OCI-LY1 (cell line): ENCODE results near the gene TRIM9.
"Not testable (repeated sequence)": the region's sequence is repeated elsewhere in the genome, so short reads cannot be mapped to it uniquely, and the experiment has no call there.

ENCODE experiments used
- H2AFZ ChIP-seq: fragments of 200-600 bp; sonication (generic), shearing (Covaris generic); 2 replicates; pipeline ENCODE4 v1.6.0; 2014; ENCODE audit warnings: antibody characterized with exemption, mild to moderate bottlenecking, low read length
- H3F3A ChIP-seq: fragments of 200-600 bp; sonication (generic), shearing (Covaris generic); 2 replicates; pipeline ENCODE4 v1.6.0; 2014; ENCODE audit warnings: mild to moderate bottlenecking, antibody characterized with exemption, low read length, moderate library complexity; ENCODE audit not compliant: insufficient read depth
- H3K27ac ChIP-seq: fragments of 200-600 bp; sonication (generic); 2 replicates; pipeline ENCODE4 v1.5.1; 2014; ENCODE audit warnings: low read length, mixed run types, mild to moderate bottlenecking, low read depth; ENCODE audit not compliant: poor library complexity, severe bottlenecking
- H3K27me3 ChIP-seq: fragments of 200-600 bp; sonication (generic); 2 replicates; pipeline ENCODE4 v1.6.0; 2014; ENCODE audit warnings: antibody characterized with exemption, mild to moderate bottlenecking, low read length, moderate library complexity; ENCODE audit not compliant: insufficient read depth
- H3K36me3 ChIP-seq: fragments of 200-600 bp; sonication (generic); 2 replicates; pipeline ENCODE4 v1.6.1; 2014; ENCODE audit warnings: mild to moderate bottlenecking, antibody characterized with exemption, low read length, moderate library complexity, mixed read lengths; ENCODE audit not compliant: insufficient read depth
- H3K4me1 ChIP-seq: fragments of 200-600 bp; sonication (generic); 2 replicates; pipeline ENCODE4 v1.5.1; 2014; ENCODE audit warnings: mild to moderate bottlenecking, low read length, moderate library complexity; ENCODE audit not compliant: insufficient read depth, severe bottlenecking
- H3K4me2 ChIP-seq: fragments of 200-600 bp; sonication (generic), shearing (Covaris generic); 2 replicates; pipeline ENCODE4 v1.6.1; 2014; ENCODE audit warnings: low read length
- H3K4me3 ChIP-seq: fragments of 200-600 bp; sonication (generic); 2 replicates; pipeline ENCODE4 v1.5.1; 2014; ENCODE audit warnings: low read length, low read depth, mild to moderate bottlenecking, mixed read lengths; ENCODE audit not compliant: poor library complexity, severe bottlenecking
- H3K79me2 ChIP-seq: fragments of 200-600 bp; shearing (Covaris generic); 2 replicates; pipeline ENCODE4 v1.6.1; 2016; ENCODE audit warnings: mixed run types, low read length, mixed read lengths; ENCODE audit not compliant: insufficient read depth
- H3K9ac ChIP-seq: fragments of 200-600 bp; sonication (generic), shearing (Covaris generic); 2 replicates; pipeline ENCODE4 v1.6.1; 2014; ENCODE audit warnings: mild to moderate bottlenecking, low read length, mixed read lengths
- H3K9me2 ChIP-seq: fragments of 200-600 bp; sonication (generic), shearing (Covaris generic); 2 replicates; pipeline ENCODE4 v1.6.1; 2014; ENCODE audit warnings: low read depth, mild to moderate bottlenecking, low read length, mixed read lengths
- H3K9me3 ChIP-seq: fragments of 200-600 bp; shearing (Covaris generic); 2 replicates; pipeline ENCODE4 v1.6.1; 2014; ENCODE audit warnings: low read length, mixed read lengths
- H4K20me1 ChIP-seq: fragments of 200-600 bp; sonication (generic), shearing (Covaris generic); 2 replicates; pipeline ENCODE4 v1.6.0; 2016; ENCODE audit warnings: mild to moderate bottlenecking, low read length; ENCODE audit not compliant: insufficient read depth
- EZH2 ChIP-seq: fragments of 200-600 bp; sonication (generic), shearing (Covaris generic); IDR thresholded peaks from 2 replicates; pipeline ENCODE4 v1.8.0; 2017; ENCODE audit warnings: borderline replicate concordance, mixed run types, mild to moderate bottlenecking, antibody characterized with exemption, low read length, moderate library complexity, mixed read lengths
- TF ChIP-seq, protein P1 (sequence below): fragments of 200-600 bp; sonication (generic), shearing (Covaris generic); IDR thresholded peaks from 2 replicates; pipeline ENCODE4 v1.5.1; 2017; ENCODE audit warnings: mild to moderate bottlenecking, antibody characterized with exemption, low read length, moderate library complexity, mixed read lengths

TRIM9 gene

DNA sequence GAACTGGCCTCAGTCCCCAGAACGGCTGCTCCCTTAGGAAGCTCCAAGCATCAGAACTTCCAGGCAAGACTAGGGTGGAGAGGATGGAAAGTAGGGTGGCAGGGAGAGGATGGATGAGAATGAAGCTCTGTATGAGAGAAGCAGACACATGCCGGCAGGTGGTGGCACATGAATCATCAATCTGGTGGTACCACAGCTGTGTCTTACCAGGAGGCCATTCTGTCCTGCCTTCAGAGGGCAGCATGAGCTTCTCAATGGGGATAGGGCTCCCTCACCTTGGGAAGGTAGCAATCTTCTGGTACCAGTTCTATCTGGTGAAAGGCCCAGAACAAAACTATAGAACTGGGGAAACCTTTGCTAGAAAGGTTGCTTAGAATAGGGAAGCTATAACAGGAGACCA is 95.2 kb downstream of the TRIM9 start:
- H3K27ac ChIP-seq: no peak overlapping the region
- no peaks in the 10 kb centered on the region for H3K79me2 ChIP-seq
- no peak for TF ChIP-seq EZH2
- TF ChIP-seq, protein P1, sequence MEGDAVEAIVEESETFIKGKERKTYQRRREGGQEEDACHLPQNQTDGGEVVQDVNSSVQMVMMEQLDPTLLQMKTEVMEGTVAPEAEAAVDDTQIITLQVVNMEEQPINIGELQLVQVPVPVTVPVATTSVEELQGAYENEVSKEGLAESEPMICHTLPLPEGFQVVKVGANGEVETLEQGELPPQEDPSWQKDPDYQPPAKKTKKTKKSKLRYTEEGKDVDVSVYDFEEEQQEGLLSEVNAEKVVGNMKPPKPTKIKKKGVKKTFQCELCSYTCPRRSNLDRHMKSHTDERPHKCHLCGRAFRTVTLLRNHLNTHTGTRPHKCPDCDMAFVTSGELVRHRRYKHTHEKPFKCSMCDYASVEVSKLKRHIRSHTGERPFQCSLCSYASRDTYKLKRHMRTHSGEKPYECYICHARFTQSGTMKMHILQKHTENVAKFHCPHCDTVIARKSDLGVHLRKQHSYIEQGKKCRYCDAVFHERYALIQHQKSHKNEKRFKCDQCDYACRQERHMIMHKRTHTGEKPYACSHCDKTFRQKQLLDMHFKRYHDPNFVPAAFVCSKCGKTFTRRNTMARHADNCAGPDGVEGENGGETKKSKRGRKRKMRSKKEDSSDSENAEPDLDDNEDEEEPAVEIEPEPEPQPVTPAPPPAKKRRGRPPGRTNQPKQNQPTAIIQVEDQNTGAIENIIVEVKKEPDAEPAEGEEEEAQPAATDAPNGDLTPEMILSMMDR: no peak
- no peaks in the 10 kb centered on the region for H3K27me3 ChIP-seq
- H2AFZ ChIP-seq: no peak overlapping the region
- no peaks in the 10 kb centered on the region for H3K36me3 ChIP-seq
- H4K20me1 ChIP-seq: no peaks in the 10 kb centered on the region
- H3K4me1 ChIP-seq: no peaks in the 10 kb centered on the region
- no peak overlapping the region for H3K4me3 ChIP-seq
- H3K9me3 ChIP-seq: no peaks in the 10 kb centered on the region
- no peak overlapping the region for H3K4me2 ChIP-seq
- H3K9ac ChIP-seq: no peak overlapping the region
- no peaks in the 10 kb centered on the region for H3K9me2 ChIP-seq
- no peaks in the 10 kb centered on the region for H3F3A ChIP-seq

DNA sequence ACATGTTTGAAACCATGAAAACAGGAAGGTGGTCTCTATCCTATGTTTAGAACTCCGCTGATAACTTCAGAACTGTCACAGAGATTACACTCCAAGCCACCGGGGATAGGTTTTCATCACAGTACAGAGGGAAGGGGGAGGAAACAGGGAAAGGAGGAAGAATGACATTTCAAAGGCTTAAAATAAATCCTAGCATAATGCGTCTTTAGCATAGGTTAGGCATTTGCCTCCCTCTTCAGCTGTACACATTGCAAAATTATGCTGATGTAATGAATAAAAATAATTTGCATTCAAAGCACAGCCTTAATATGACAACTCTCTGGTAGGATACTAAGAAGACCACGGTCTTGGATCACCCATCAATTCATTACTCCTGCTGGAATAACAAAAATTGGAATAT is 96.3 kb downstream of the TRIM9 start:
- no peak overlapping the region for H3K4me2 ChIP-seq
- H3K27me3 ChIP-seq: no peaks in the 10 kb centered on the region
- no peak for TF ChIP-seq EZH2
- TF ChIP-seq, protein P1: no peak
- no peaks in the 10 kb centered on the region for H3K79me2 ChIP-seq
- H3K9me2 ChIP-seq: no peaks in the 10 kb centered on the region
- no peaks in the 10 kb centered on the region for H3K36me3 ChIP-seq
- no peak overlapping the region for H2AFZ ChIP-seq
- H3K9ac ChIP-seq: no peak overlapping the region
- no peaks in the 10 kb centered on the region for H3K4me1 ChIP-seq
- no peaks in the 10 kb centered on the region for H3F3A ChIP-seq
- no peak overlapping the region for H3K27ac ChIP-seq
- H4K20me1 ChIP-seq: no peaks in the 10 kb centered on the region
- no peaks in the 10 kb centered on the region for H3K9me3 ChIP-seq
- H3K4me3 ChIP-seq: no peak overlapping the region

DNA sequence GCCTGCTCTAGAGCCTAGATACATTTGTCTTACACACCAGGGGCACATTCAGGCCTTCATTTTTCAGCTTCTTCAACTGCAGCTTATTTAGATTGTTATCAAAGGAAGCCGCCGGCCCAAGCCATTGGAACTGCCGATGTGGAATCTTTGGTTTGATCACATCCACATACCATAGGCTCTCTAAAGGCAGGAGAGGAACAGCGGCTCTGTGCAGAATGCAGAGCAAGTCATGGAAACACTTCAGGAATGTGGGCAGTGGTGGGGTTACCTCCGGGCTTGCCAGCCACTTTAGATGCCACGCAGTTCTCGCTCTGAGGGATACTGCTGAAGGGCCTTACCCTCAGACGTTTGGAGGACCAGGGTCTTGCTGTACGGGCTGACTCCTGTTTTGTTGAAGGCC is 97.2 kb downstream of the TRIM9 start:
- no peak for TF ChIP-seq EZH2
- TF ChIP-seq, protein P1: no peak
- no peak overlapping the region for H3K4me2 ChIP-seq
- no peaks in the 10 kb centered on the region for H4K20me1 ChIP-seq
- H3K4me1 ChIP-seq: no peaks in the 10 kb centered on the region
- no peaks in the 10 kb centered on the region for H3K79me2 ChIP-seq
- H2AFZ ChIP-seq: no peak overlapping the region
- no peak overlapping the region for H3K9ac ChIP-seq
- H3K4me3 ChIP-seq: no peak overlapping the region
- no peaks in the 10 kb centered on the region for H3K27me3 ChIP-seq
- H3K9me2 ChIP-seq: no peaks in the 10 kb centered on the region
- H3K36me3 ChIP-seq: no peaks in the 10 kb centered on the region
- no peaks in the 10 kb centered on the region for H3F3A ChIP-seq
- H3K9me3 ChIP-seq: no peaks in the 10 kb centered on the region
- no peak overlapping the region for H3K27ac ChIP-seq

DNA sequence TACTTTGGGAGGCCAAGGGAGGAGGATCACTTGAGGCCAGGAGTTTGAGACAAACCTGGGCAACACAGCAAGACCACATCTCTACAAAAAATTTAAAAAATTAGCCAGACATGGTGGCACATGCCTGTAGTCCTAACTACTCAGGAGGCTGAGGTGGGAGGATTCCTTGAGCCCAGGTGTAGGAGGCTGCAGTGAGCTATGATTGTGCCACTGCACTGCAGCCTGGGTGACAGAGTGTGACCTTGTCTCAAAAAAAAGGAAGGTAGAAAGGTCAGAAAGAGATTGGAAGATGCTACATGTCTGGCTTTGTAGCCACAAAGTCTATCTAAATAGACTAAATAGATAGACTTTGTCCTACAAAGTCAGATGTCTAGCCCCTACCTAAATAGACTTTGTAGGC is 100.7 kb downstream of the TRIM9 start:
- H3K4me2 ChIP-seq, H2AFZ ChIP-seq, H3K9me2 ChIP-seq: not testable (repeated sequence)

More for the DNA sequence above, 100.7 kb downstream of the TRIM9 start:
- not testable (repeated sequence) for H4K20me1 ChIP-seq, H3K27ac ChIP-seq, H3F3A ChIP-seq, H3K79me2 ChIP-seq, H3K4me1 ChIP-seq, H3K36me3 ChIP-seq, H3K9me3 ChIP-seq, H3K4me3 ChIP-seq, H3K27me3 ChIP-seq, H3K9ac ChIP-seq
